K562 (cell line): ENCODE results near the gene ADRM1. TPM values are rescaled to one million over a fixed set of nuclear protein-coding genes. Genes with fewer than 3 reads are reported as not detected.

Experiments used
- ATAC-seq: fragments of 200-7000 bp; cut with Tn5 transposase; 3 replicates; pipeline ENCODE4 v1.9.1; 2020; ENCODE audit warnings: moderate library complexity
- BruUV-seq: library from RNA; stranded (reverse); fragments of 400-500 nt; replicated peaks from 2 replicates; lab custom pipeline; 2021; lab: Mats Ljungman, UMichigan
- CTCF ChIA-PET: fragments of 300-600 bp; formaldehyde crosslinking; extraction: SDS; loops from one replicate; lab custom pipeline; 2021; ENCODE audit warnings: low intra/inter-chr PET ratio; lab: Yijun Ruan, JAX
- POLR2A ChIA-PET: fragments of 300-600, 350-650 bp; sonication (Branson Sonifier 250); formaldehyde crosslinking; extraction: SDS; loops from one replicate; lab custom pipeline; 2021; ENCODE audit warnings: antibody characterized with exemption, inconsistent platforms; lab: Yijun Ruan, JAX
- DNase-seq, 4 experiments: peaks; one replicate each; pipeline versions ENCODE4 v3.0.0 to v3.0.0-alpha.2; 2011 to 2018; ENCODE audit warnings: low spot score in 3 of 4, mixed read lengths in 3 of 4; ENCODE audit errors: extremely low read depth in 1 of 4
- FAIRE-seq: peaks from 2 replicates; lab custom pipeline; 2011; peaks lifted over from hg19 to GRCh38; lab: Jason Lieb, UNC
- H2AFZ ChIP-seq: 2 replicates; pipeline ENCODE4 v1.6.0; 2011; ENCODE audit warnings: low read depth, low read length, control low read depth, inconsistent platforms
- H3K27ac ChIP-seq: fragments of 200-600 bp; 3 replicates; pipeline ENCODE4 v1.8.0; 2011; ENCODE audit warnings: low read depth, mild to moderate bottlenecking, control low read depth, inconsistent platforms, low read length, moderate library complexity, mixed read lengths; ENCODE audit errors: extremely low read depth
- H3K27me3 ChIP-seq, 2 experiments: fragments of 300-600 bp in 1 of 2; 2 replicates in 1 of 2; 3 replicates in 1 of 2; pipeline versions ENCODE4 v1.6.0 to v1.8.0; 2011; ENCODE audit warnings: inconsistent platforms in 2 of 2, low read length in 2 of 2, mild to moderate bottlenecking in 1 of 2, mixed read lengths in 1 of 2, moderate library complexity in 1 of 2; ENCODE audit not compliant: control insufficient read depth in 2 of 2, insufficient read depth in 2 of 2
- H3K36me3 ChIP-seq: fragments of 300-600 bp; 3 replicates; pipeline ENCODE4 v1.8.0; 2011; ENCODE audit warnings: mild to moderate bottlenecking, low read length, inconsistent platforms; ENCODE audit not compliant: control insufficient read depth, insufficient read depth
- H3K4me1 ChIP-seq, 2 experiments: fragments of 200-600 bp in 1 of 2; replicated peaks in 1 of 2; 2 replicates in 1 of 2; 3 replicates in 1 of 2; pipeline versions ENCODE4 v1.5.1 to v1.8.0; 2011; ENCODE audit warnings: inconsistent platforms in 2 of 2, low read length in 2 of 2, mild to moderate bottlenecking in 1 of 2, mixed read lengths in 1 of 2, moderate library complexity in 1 of 2; ENCODE audit not compliant: control insufficient read depth in 2 of 2, insufficient read depth in 2 of 2
- H3K4me2 ChIP-seq: 2 replicates; pipeline ENCODE4 v1.6.1; 2011; ENCODE audit warnings: low read length, control low read depth, inconsistent platforms, mixed read lengths; ENCODE audit not compliant: insufficient read depth
- H3K4me3 ChIP-seq: fragments of 200-600 bp; sonication (generic), shearing (Covaris generic); 2 replicates; pipeline ENCODE4 v1.5.1; 2016; ENCODE audit warnings: control low read depth, inconsistent platforms
- H3K79me2 ChIP-seq: fragments of 200-600 bp; 3 replicates; pipeline ENCODE4 v1.8.0; 2011; ENCODE audit warnings: low read length, inconsistent platforms; ENCODE audit not compliant: control insufficient read depth, insufficient read depth
- H3K9ac ChIP-seq, 2 experiments: 2 replicates each; pipeline versions ENCODE4 v1.6.0 to v1.6.1; 2011; ENCODE audit warnings: low read depth in 2 of 2, low read length in 2 of 2, control low read depth in 1 of 2, inconsistent platforms in 1 of 2, mild to moderate bottlenecking in 1 of 2, mixed read lengths in 1 of 2; ENCODE audit not compliant: insufficient read depth in 1 of 2
- H3K9me1 ChIP-seq: one replicate; pipeline ENCODE4 v1.6.0; 2011; ENCODE audit warnings: inconsistent platforms, mild to moderate bottlenecking, low read length, moderate library complexity; ENCODE audit not compliant: control insufficient read depth, insufficient read depth
- H3K9me3 ChIP-seq: replicated peaks from 2 replicates; pipeline ENCODE4 v1.5.1; 2011; ENCODE audit warnings: low read depth, low read length, inconsistent platforms; ENCODE audit not compliant: control insufficient read depth, insufficient read depth
- H4K20me1 ChIP-seq: replicated peaks from 2 replicates; pipeline ENCODE4 v1.6.1; 2011; ENCODE audit warnings: low read length, inconsistent platforms, mixed read lengths; ENCODE audit not compliant: control insufficient read depth, insufficient read depth
- AFF4 ChIP-seq: sonication (generic); formaldehyde crosslinking; IDR thresholded peaks from 2 replicates; pipeline ENCODE4 v1.8.0; 2023; ENCODE audit warnings: mild to moderate bottlenecking, missing genetic modification reagents
- ARID3B ChIP-seq: fragments of 250-450 bp; sonication (Bioruptor Pico); IDR thresholded peaks from 2 replicates; pipeline ENCODE4 v1.4.0; 2020; ENCODE audit warnings: borderline replicate concordance
- CBFA2T2 ChIP-seq: fragments of 450-650 bp; conservative IDR thresholded peaks from 2 replicates; pipeline ENCODE4 v1.6.1; 2017; ENCODE audit warnings: mild to moderate bottlenecking
- EZH2 ChIP-seq: IDR thresholded peaks from 2 replicates; pipeline ENCODE4 v1.6.1; 2012; ENCODE audit warnings: low read depth, mild to moderate bottlenecking, inconsistent platforms, low read length, borderline replicate concordance
- FOXK2 ChIP-seq, 2 experiments: fragments of 450-650 bp; IDR thresholded peaks in 1 of 2; conservative IDR thresholded peaks in 1 of 2; 2 replicates each; pipeline ENCODE4 v1.6.1; 2016; ENCODE audit warnings: low read depth in 2 of 2, mild to moderate bottlenecking in 1 of 2
- GABPB2 ChIP-seq: fragments of 250-450 bp; sonication (Bioruptor Pico); conservative IDR thresholded peaks from 2 replicates; pipeline ENCODE4 v1.5.1; 2021; ENCODE audit warnings: mild to moderate bottlenecking
- ILF3 ChIP-seq: fragments of 450-650 bp; IDR thresholded peaks from 2 replicates; pipeline ENCODE4 v1.6.1; 2018; ENCODE audit warnings: antibody characterized with exemption, mild to moderate bottlenecking, moderate library complexity, borderline replicate concordance
- KHSRP ChIP-seq: fragments of 450-650 bp; IDR thresholded peaks from 2 replicates; pipeline ENCODE4 v1.6.1; 2017
- MTF1 ChIP-seq: fragments of 250-450 bp; sonication (Bioruptor Pico); IDR thresholded peaks from 2 replicates; pipeline ENCODE4 v1.9.0; 2021; ENCODE audit warnings: moderate library complexity, mild to moderate bottlenecking, inconsistent platforms, borderline replicate concordance
- NFXL1 ChIP-seq: fragments of 450-650 bp; formaldehyde crosslinking; IDR thresholded peaks from 2 replicates; pipeline ENCODE4 v1.4.0; 2021; ENCODE audit warnings: mild to moderate bottlenecking
- ZC3H4 ChIP-seq: sonication (generic); formaldehyde crosslinking; IDR thresholded peaks from 2 replicates; pipeline ENCODE4 v1.9.0; 2021; ENCODE audit warnings: missing genetic modification reagents, borderline replicate concordance
- ZNF212 ChIP-seq: fragments of 450-650 bp; formaldehyde crosslinking; IDR thresholded peaks from 2 replicates; pipeline ENCODE4 v1.4.0; 2020; ENCODE audit warnings: mild to moderate bottlenecking
- ZNF518B ChIP-seq: fragments of 250-450 bp; sonication (Bioruptor Pico); IDR thresholded peaks from 2 replicates; pipeline ENCODE4 v1.5.0; 2021; ENCODE audit warnings: mild to moderate bottlenecking, moderate library complexity
- WGBS: fragments of 100-300 bp; shearing (Covaris generic); methylation state at CpG from one replicate; pipeline ENCODE4 v1.1.6; 2016; ENCODE audit warnings: low coverage, mixed read lengths; ENCODE audit not compliant: insufficient coverage; ENCODE audit errors: missing lambda C conversion rate; 5-methylcytosine and 5-hydroxymethylcytosine counted together
- in situ Hi-C: fragments of 300-500 bp; cut with MboI; formaldehyde crosslinking; loops from 4 replicates; pipeline ENCODE4 v1.15.0; 2018; ENCODE audit warnings: inconsistent platforms, mixed read lengths
- intact Hi-C: fragments of 100-400 bp; cut with micrococcal nuclease; formaldehyde crosslinking; loops from 2 replicates; pipeline ENCODE4 v1.14.2; 2022
- polyA plus RNA-seq, 8 experiments: library from polyadenylated mRNA; depleted of rRNA in 4 of 8; stranded (reverse) in 5 of 8; unstranded in 3 of 8; fragments of >200 nt; fragmentation: Nextera tagmentation in 2 of 8; fragmentation: Illumina TruSeq in 1 of 8; extraction: Ambion mirVana in 2 of 8; extraction: Trizol in 1 of 8; gene quantifications; 2 replicates each; pipeline versions ENCODE4 v1.2.1 to v1.2.3, GENCODE V29; 2011 to 2014; ENCODE audit warnings: inconsistent platforms in 1 of 8, missing spikeins in 1 of 8
- total RNA-seq, 7 experiments: library from RNA; depleted of rRNA in 6 of 7; stranded (reverse); fragments of >200 nt in 6 of 7; fragmentation: Illumina TruSeq in 2 of 7; extraction: Trizol in 2 of 7; gene quantifications; 2 replicates each; pipeline versions ENCODE4 v1.2.1 to v1.2.3, GENCODE V29; 2011 to 2021; ENCODE audit warnings: low replicate concordance in 1 of 7

ADRM1 gene
- total and polyA plus RNA-seq, 9 of the 15 experiments (the other 6 are each of a cell fraction or from before 2014, with no cell fraction given) = 5.0 to 223 (median 67.4) TPM

- intact Hi-C loops = no loop called here
- DNase-seq (no peak), ATAC-seq (no peak), FAIRE-seq (no peak)
- 92% methylated on average over 16 of the region's 23 CpGs for WGBS
- Histone ChIP-seq H3K79me2 (peaks cover 13% of the 10 kb centered on the region), H2AFZ (no peak overlapping the region), H3K4me3 (no peak overlapping the region), H3K27me3 (no peaks in the 10 kb centered on the region), H3K27ac (no peak overlapping the region), H3K9ac (no peak overlapping the region), H3K36me3 (peaks cover 76% of the 10 kb centered on the region; the same call in 2 of the 3 replicates), H3K4me2 (no peak overlapping the region), H3K9me3 (no peaks in the 10 kb centered on the region), H4K20me1 (no peaks in the 10 kb centered on the region), H3K9me1 (peaks cover 2% of the 10 kb centered on the region), H3K4me1 (peaks cover 0 to 55% of the 10 kb centered on the region in 2 experiments; a peak in 3 of 5 replicates)
- POLR2A ChIA-PET = interaction anchor here (0.7 to 1.3 kb wide), 3 partner anchors 8 to 18 kb away, joined by 3 to 4 read pairs (median 4); no protein-coding TSS in a partner anchor
- no TSS peak for BruUV-seq
- CTCF ChIA-PET = no interaction called here
- in situ Hi-C loops = no loop called here
- no peak for TF ChIP-seq GABPB2
- no peak for TF ChIP-seq AFF4 (CRISPR knock-in tag)
- no peak for TF ChIP-seq FOXK2 (conservative IDR thresholded peaks at IDR 0.05 in 1 of 2, IDR thresholded peaks at IDR 0.05 in 1 of 2; ENCODE audit: low read depth in 2 of 2)
- no peak for TF ChIP-seq CBFA2T2
- no peak for TF ChIP-seq KHSRP
- no peak for TF ChIP-seq MTF1
- no peak for TF ChIP-seq ARID3B (CRISPR knock-in tag)
- no peak for TF ChIP-seq ZC3H4 (CRISPR knock-in tag)
- no peak for TF ChIP-seq ILF3
- TF ChIP-seq EZH2 = no peak
- TF ChIP-seq ZNF212 (CRISPR knock-in tag) = no peak
- TF ChIP-seq ZNF518B (CRISPR knock-in tag) = no peak
- TF ChIP-seq NFXL1 = no peak
Observed at GRCh38 chr20:62350629-62351422, 48.0 kb downstream of the ADRM1 start.
